ENCODE data around the gene UXT.

DNA sequence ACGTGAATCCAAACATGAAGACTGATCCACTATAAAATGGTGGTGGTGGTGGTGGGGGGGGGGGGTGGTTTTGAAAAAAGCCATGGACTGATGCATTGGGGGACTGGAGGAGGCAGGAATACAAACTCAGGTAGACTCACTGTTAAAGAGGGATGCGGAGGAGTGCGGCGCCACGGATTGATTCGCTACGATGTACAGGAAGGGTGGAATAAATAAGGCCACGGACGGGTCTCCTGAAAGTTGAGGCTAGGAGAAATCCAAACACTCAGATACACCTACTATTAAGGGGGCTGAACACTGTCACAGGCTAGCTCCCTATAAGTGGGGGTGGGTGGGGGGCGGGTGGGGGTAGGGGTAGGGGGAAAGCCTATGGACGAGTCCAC, 9.2 kb downstream of the UXT start:
- TF ChIP-seq, protein P1, sequence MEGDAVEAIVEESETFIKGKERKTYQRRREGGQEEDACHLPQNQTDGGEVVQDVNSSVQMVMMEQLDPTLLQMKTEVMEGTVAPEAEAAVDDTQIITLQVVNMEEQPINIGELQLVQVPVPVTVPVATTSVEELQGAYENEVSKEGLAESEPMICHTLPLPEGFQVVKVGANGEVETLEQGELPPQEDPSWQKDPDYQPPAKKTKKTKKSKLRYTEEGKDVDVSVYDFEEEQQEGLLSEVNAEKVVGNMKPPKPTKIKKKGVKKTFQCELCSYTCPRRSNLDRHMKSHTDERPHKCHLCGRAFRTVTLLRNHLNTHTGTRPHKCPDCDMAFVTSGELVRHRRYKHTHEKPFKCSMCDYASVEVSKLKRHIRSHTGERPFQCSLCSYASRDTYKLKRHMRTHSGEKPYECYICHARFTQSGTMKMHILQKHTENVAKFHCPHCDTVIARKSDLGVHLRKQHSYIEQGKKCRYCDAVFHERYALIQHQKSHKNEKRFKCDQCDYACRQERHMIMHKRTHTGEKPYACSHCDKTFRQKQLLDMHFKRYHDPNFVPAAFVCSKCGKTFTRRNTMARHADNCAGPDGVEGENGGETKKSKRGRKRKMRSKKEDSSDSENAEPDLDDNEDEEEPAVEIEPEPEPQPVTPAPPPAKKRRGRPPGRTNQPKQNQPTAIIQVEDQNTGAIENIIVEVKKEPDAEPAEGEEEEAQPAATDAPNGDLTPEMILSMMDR (conservative IDR thresholded peaks at IDR 0.05 in 1 of 2, IDR thresholded peaks at IDR 0.05 in 1 of 2; ENCODE audit: low read depth in 1 of 2, low read length in 2 of 2): no peak
- no peak for TF ChIP-seq EZH2 (IDR thresholded peaks at IDR 0.05; ENCODE audit: low read length, missing control alignments)
